Testis (tissue), 3 donors: Measurements from ENCODE around the gene TTLL9. TPM values are rescaled to one million over a fixed set of nuclear protein-coding genes. Genes with fewer than 3 reads are reported as not detected.
"Not testable (repeated sequence)": the region's sequence is repeated elsewhere in the genome, so short reads cannot be mapped to it uniquely, and the experiment has no call there.

Experiments used
- DNase-seq: peaks from one replicate; pipeline ENCODE4 v3.0.0-alpha.2; 2019
- H3K27ac ChIP-seq, 2 donors: fragments of 200-600 bp; sonication (generic); one replicate each; pipeline ENCODE4 v1.5.1; 2019
- H3K27me3 ChIP-seq: fragments of 200-600 bp; sonication (generic); one replicate; pipeline ENCODE4 v1.5.1; 2019
- H3K36me3 ChIP-seq: fragments of 200-600 bp; sonication (generic); one replicate; pipeline ENCODE4 v1.5.1; 2017; ENCODE audit warnings: low read depth; ENCODE audit errors: missing control alignments
- H3K4me1 ChIP-seq: fragments of 200-600 bp; sonication (generic); one replicate; pipeline ENCODE4 v1.5.1; 2019
- H3K4me3 ChIP-seq, 2 donors: fragments of 200-600 bp; sonication (generic); one replicate each; pipeline ENCODE4 v1.5.1; 2017 to 2019
- H3K9me3 ChIP-seq: fragments of 200-600 bp; sonication (generic); one replicate; pipeline ENCODE4 v1.5.1; 2017
- POLR2A ChIP-seq: fragments of 450-650 bp; IDR thresholded peaks from one replicate; pipeline ENCODE4 v1.6.1; 2017; ENCODE audit warnings: antibody characterized with exemption, mild to moderate bottlenecking, moderate library complexity
- WGBS, 2 donors: methylation state at CpG; one replicate each; pipeline ENCODE4 v1.1.5; 2018; 5-methylcytosine and 5-hydroxymethylcytosine counted together
- intact Hi-C: fragments of 100-400 bp; cut with DNase I; formaldehyde crosslinking; loops from one replicate; pipeline ENCODE4 v1.15.1; 2023; ENCODE audit warnings: low total_unique reads
- polyA plus RNA-seq: library from polyadenylated mRNA; stranded (reverse); fragments of 350-450 nt; fragmentation: Illumina TruSeq; extraction: RNeasy Lipid Tissue Mini Kit (QIAGEN cat#74804); gene quantifications from one replicate; pipeline ENCODE4 v1.2.3, GENCODE V29; 2014; ENCODE audit warnings: low read depth, low replicate concordance; ENCODE audit not compliant: insufficient read depth
- total RNA-seq, 2 donors: library from RNA; depleted of rRNA; stranded (reverse); fragments of >200 nt; gene quantifications; one replicate each; pipeline ENCODE4 v1.2.3, GENCODE V29; 2016
- TF ChIP-seq, protein P1 (sequence below), 3 experiments: fragments of 450-650 bp in 2 of 3; fragments of 200-600 bp in 1 of 3; sonication (generic) in 1 of 3; IDR thresholded peaks; one replicate each; pipeline ENCODE4 v1.5.1; 2016 to 2019; ENCODE audit warnings: antibody characterized with exemption in 3 of 3, mild to moderate bottlenecking in 2 of 3, moderate library complexity in 1 of 3

The TTLL9 gene
- total and polyA plus RNA-seq, 3 donors from 2014 or later, result 8.7 to 32.7 (median 19.1) TPM

DNA sequence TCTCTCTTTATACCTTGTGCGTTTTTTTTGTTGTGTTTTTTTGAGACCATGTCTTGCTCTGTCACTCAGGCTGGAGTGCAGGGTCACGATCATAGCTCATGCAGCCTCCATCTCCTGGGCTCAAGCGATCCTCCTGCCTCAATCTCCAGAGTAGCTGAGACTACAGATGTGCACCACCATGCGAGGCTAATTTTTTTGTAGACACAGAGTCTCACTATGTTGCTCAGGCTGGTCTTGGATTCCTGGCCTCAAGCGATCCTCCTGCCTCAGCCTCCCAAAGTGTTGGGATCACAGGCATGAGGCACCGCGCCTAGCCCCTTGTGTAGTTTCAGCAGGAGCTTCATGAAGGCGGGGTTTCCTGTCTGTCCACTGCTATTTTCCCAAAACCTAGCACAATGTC is 54.1 kb downstream of the TTLL9 start:
- intact Hi-C loops, result no loop called here
- Histone ChIP-seq H3K4me1 (no peaks in the 10 kb centered on the region), H3K4me3 (no peak overlapping the region), H3K27ac (no peak overlapping the region), H3K36me3 (no peaks in the 10 kb centered on the region), H3K27me3 (no peaks in the 10 kb centered on the region), H3K9me3 (no peaks in the 10 kb centered on the region)
- DNase-seq, result no peak
- WGBS, 2 donors, result 85 to 96% methylated on average over 8 of the region's 8 CpGs
- TF ChIP-seq, protein P1, sequence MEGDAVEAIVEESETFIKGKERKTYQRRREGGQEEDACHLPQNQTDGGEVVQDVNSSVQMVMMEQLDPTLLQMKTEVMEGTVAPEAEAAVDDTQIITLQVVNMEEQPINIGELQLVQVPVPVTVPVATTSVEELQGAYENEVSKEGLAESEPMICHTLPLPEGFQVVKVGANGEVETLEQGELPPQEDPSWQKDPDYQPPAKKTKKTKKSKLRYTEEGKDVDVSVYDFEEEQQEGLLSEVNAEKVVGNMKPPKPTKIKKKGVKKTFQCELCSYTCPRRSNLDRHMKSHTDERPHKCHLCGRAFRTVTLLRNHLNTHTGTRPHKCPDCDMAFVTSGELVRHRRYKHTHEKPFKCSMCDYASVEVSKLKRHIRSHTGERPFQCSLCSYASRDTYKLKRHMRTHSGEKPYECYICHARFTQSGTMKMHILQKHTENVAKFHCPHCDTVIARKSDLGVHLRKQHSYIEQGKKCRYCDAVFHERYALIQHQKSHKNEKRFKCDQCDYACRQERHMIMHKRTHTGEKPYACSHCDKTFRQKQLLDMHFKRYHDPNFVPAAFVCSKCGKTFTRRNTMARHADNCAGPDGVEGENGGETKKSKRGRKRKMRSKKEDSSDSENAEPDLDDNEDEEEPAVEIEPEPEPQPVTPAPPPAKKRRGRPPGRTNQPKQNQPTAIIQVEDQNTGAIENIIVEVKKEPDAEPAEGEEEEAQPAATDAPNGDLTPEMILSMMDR (IDR thresholded peaks at IDR 0.05), result no peak
- TF ChIP-seq POLR2A, result no peak

DNA sequence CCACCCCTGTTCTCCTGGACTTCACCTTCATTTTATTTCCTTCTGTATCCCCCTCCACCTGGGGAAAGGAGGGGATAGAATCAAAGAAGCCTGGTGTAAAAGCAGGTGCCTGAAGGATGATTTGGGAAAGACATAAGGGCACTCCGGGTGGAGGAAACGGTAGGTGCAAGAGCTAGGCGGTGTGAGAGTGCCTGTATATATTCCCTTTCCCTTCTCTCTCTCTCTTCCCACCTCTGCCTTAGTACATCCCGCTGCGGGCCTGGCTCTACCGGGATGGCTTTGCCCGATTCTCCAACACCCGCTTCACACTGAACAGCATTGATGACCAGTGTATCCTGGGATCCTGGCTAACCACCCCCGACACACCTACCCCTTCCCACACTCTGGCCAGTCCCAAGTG is 55.2 kb downstream of the TTLL9 start:
- WGBS, 2 donors, result 71% methylated on average over 9 of the region's 9 CpGs

DNA sequence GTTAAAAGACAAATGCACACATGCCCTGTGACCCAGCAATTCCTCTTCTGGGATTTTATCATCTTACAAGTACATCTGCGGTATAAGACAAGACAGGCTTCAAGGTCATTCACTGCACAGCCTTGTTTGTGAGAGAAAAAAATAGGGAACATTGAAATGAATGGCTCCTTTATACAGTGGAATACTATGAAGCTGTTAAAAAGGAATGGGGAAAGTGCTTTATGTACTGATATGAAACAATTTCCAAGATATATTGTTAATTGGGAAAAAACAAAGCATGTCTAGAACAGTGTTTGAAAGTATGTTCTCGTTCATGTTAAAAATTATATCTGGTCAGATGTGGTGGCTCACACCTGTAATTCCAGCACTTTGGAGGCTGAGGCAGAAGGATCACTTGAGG is 56.1 kb downstream of the TTLL9 start:
- TF ChIP-seq, protein P1 (IDR thresholded peaks at IDR 0.05), result no peak
- no peak for TF ChIP-seq POLR2A
- Histone ChIP-seq H3K27me3 (no peaks in the 10 kb centered on the region), H3K27ac (no peak overlapping the region), H3K36me3 (no peaks in the 10 kb centered on the region), H3K9me3 (no peaks in the 10 kb centered on the region), H3K4me1 (no peaks in the 10 kb centered on the region), H3K4me3 (no peak overlapping the region)
- no peak for DNase-seq
- 67 to 68% methylated on average over 2 of the region's 2 CpGs for WGBS, 2 donors
- intact Hi-C loops, result no loop called here

More for the DNA sequence above, 55.2 kb downstream of the TTLL9 start:
- Histone ChIP-seq H3K4me3 (no peak overlapping the region), H3K4me1 (no peaks in the 10 kb centered on the region), H3K27me3 (no peaks in the 10 kb centered on the region), H3K36me3 (no peaks in the 10 kb centered on the region), H3K27ac (no peak overlapping the region), H3K9me3 (no peaks in the 10 kb centered on the region)
- intact Hi-C loops, result no loop called here
- DNase-seq, result no peak
- no peak for TF ChIP-seq POLR2A
- TF ChIP-seq, protein P1 (IDR thresholded peaks at IDR 0.05), result no peak

DNA sequence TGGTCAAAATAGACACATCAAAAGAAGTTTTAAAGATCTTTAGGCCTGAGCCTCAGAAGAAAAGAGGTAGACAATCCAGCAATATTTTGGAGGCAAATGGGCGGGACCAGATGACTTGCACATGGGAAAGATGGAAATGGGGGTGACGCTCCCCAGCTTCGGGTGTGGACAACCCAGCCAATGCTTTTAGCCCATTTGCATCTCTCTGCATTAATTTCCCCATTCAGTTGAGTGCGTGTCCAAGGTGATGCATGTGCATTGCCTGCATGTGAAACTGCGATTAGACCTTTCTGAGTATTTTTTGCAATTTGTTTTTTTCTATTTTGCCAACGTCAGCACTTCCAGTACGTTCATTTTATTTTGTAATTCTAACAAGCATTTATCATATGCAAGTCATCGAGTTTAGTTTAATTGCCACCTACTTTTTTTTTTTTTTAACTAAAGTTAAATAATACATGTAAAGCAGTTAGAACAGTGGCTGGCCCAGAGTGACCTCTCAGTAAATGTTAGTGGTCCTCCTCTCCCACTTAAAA is 57.3 kb downstream of the TTLL9 start:
- no peaks in the 10 kb centered on the region for H3K27me3 ChIP-seq
- intact Hi-C loops, result no loop called here

DNA sequence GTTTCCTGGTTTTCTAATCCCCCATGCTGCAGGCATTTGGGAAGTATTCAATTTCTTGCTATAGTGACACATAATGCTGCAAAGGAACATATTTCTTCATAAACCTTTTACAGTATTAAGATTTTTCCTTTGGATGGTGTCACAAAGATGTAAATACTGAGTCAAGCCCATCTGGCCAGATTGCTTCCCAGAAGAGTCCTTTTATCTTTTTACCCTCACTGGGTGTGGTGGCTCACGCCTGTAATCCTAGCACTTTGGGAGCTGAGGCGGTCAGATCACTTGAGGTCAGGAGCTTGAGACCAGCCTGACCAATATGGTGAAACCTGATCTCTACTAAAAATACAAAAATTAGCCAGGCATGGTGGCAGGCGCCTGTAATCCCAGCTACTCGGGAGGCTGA is 59.2 kb downstream of the TTLL9 start:
- DNase-seq, intact Hi-C loops, H3K4me1 ChIP-seq, H3K4me3 ChIP-seq, H3K36me3 ChIP-seq, H3K27ac ChIP-seq, H3K9me3 ChIP-seq, H3K27me3 ChIP-seq: not testable (repeated sequence)
- WGBS, 2 donors, result 83 to 91% methylated on average over 4 of the region's 4 CpGs

More for the DNA sequence above, 57.3 kb downstream of the TTLL9 start:
- H3K36me3 ChIP-seq, result no peaks in the 10 kb centered on the region
- H3K4me3 ChIP-seq, result no peak overlapping the region
- no peak overlapping the region for H3K27ac ChIP-seq
- TF ChIP-seq, protein P1 (IDR thresholded peaks at IDR 0.05), result no peak
- no peak for TF ChIP-seq POLR2A
- no peaks in the 10 kb centered on the region for H3K4me1 ChIP-seq
- H3K9me3 ChIP-seq, result no peaks in the 10 kb centered on the region
- DNase-seq, result no peak
- 89 to 93% methylated on average over 8 of the region's 8 CpGs for WGBS, 2 donors
